Measurements from ENCODE around the gene BMPR1A.

Gene BMPR1A

GRCh38 chr10:86763404-86763803 is 7.0 kb downstream of the BMPR1A start:
- TF ChIP-seq CTCF (conservative IDR thresholded peaks at IDR 0.05; ENCODE audit: low read depth, low read length), result no peak
- no peak for DNase-seq (ENCODE audit: low read depth)
- H3K4me3 ChIP-seq (ENCODE audit: low read length), result no peak overlapping the region

GRCh38 chr10:86765548-86765947 is 9.1 kb downstream of the BMPR1A start:
- H3K4me3 ChIP-seq (ENCODE audit: low read length), result no peak overlapping the region
- DNase-seq (ENCODE audit: low read depth), result no peak
- TF ChIP-seq CTCF (conservative IDR thresholded peaks at IDR 0.05; ENCODE audit: low read depth, low read length), result no peak

GRCh38 chr10:86768412-86769062 is 12.1 kb downstream of the BMPR1A start:
- no peak for TF ChIP-seq CTCF (conservative IDR thresholded peaks at IDR 0.05; ENCODE audit: low read depth, low read length)
- no peak for DNase-seq (ENCODE audit: low read depth)

GRCh38 chr10:86769991-86770390 is 13.6 kb downstream of the BMPR1A start:
- H3K4me3 ChIP-seq (ENCODE audit: low read length), result no peak overlapping the region
- no peak for TF ChIP-seq CTCF (conservative IDR thresholded peaks at IDR 0.05; ENCODE audit: low read depth, low read length)
- no peak for DNase-seq (ENCODE audit: low read depth)

More at GRCh38 chr10:86768412-86769062, 12.1 kb downstream of the BMPR1A start:
- no peak overlapping the region for H3K4me3 ChIP-seq (ENCODE audit: low read length)

GRCh38 chr10:86770412-86770960 is 14.1 kb downstream of the BMPR1A start:
- no peak for DNase-seq (ENCODE audit: low read depth)
- TF ChIP-seq CTCF (conservative IDR thresholded peaks at IDR 0.05; ENCODE audit: low read depth, low read length), result no peak
- no peak overlapping the region for H3K4me3 ChIP-seq (ENCODE audit: low read length)

GRCh38 chr10:86773498-86773897 is 17.1 kb downstream of the BMPR1A start:
- no peak for TF ChIP-seq CTCF (conservative IDR thresholded peaks at IDR 0.05; ENCODE audit: low read depth, low read length)
- no peak for DNase-seq (ENCODE audit: low read depth)
- H3K4me3 ChIP-seq (ENCODE audit: low read length), result no peak overlapping the region
